A549 (cell line): Measurements from ENCODE around the gene ADGRL3.

ENCODE experiments used
- CTCF ChIP-seq: fragments of >200 bp; sonication (Bioruptor Twin); formaldehyde crosslinking; IDR thresholded peaks from 3 replicates; pipeline ENCODE4 v1.5.1; 2016
- E2F6 ChIP-seq: IDR thresholded peaks from 2 replicates; pipeline ENCODE4 v1.6.1; 2012; ENCODE audit warnings: low read depth, borderline replicate concordance
- ELK1 ChIP-seq: fragments of 150-350 bp; IDR thresholded peaks from 2 replicates; pipeline ENCODE4 v1.6.1; 2014; ENCODE audit warnings: low read depth, mild to moderate bottlenecking, low read length
- JUN ChIP-seq, 2 experiments: fragments of >200 bp; sonication (Bioruptor Twin); formaldehyde crosslinking; IDR thresholded peaks; 2 replicates in 1 of 2; 3 replicates in 1 of 2; pipeline ENCODE4 v1.6.1; 2016 to 2017
- PBX3 ChIP-seq: IDR thresholded peaks from 2 replicates; pipeline ENCODE4 v1.6.1; 2012
- POLR2A ChIP-seq: IDR thresholded peaks from 2 replicates; pipeline ENCODE4 v1.6.1; 2012; ENCODE audit warnings: mild to moderate bottlenecking, low read length
- RFX5 ChIP-seq: fragments of 450-650 bp; IDR thresholded peaks from 2 replicates; pipeline ENCODE4 v1.7.1; 2014; ENCODE audit warnings: antibody characterized with exemption, mild to moderate bottlenecking, moderate library complexity
- TP53 ChIP-seq: fragments of 250-450 bp; sonication (Bioruptor Pico); IDR thresholded peaks from 2 replicates; pipeline ENCODE4 v1.5.0; 2021; ENCODE audit warnings: mild to moderate bottlenecking, moderate library complexity
- ZSCAN20 ChIP-seq: fragments of 250-450 bp; sonication (Bioruptor Pico); IDR thresholded peaks from 2 replicates; pipeline ENCODE4 v1.8.0; 2022; ENCODE audit warnings: mild to moderate bottlenecking, moderate library complexity

- TF ChIP-seq CTCF (no peak), ELK1 (no peak), POLR2A (no peak), TP53 (CRISPR knock-in tag) (no peak), PBX3 (no peak), ZSCAN20 (no peak), E2F6 (no peak), JUN (IDR thresholded peaks at IDR 0.05) (no peak), RFX5 (no peak)
Measured at GRCh38 chr4:62115216-62115615, 915.1 kb downstream of the ADGRL3 start.
